Suprapubic skin (tissue), 4 donors: ENCODE results near the gene TCF3. TPM values are rescaled to one million over a fixed set of nuclear protein-coding genes. Genes with fewer than 3 reads are reported as not detected.

ENCODE experiments used
- DNase-seq, 2 donors: peaks; one replicate each; pipeline ENCODE4 v3.0.0-alpha.2; 2019; ENCODE audit warnings: low spot score in 2 of 2
- H3K27ac ChIP-seq: fragments of 200-600 bp; sonication (generic); one replicate; pipeline ENCODE4 v1.5.1; 2019
- H3K27me3 ChIP-seq: fragments of 200-600 bp; sonication (generic); one replicate; pipeline ENCODE4 v1.5.1; 2019
- H3K36me3 ChIP-seq: fragments of 200-600 bp; sonication (generic); one replicate; pipeline ENCODE4 v1.5.1; 2019
- H3K4me1 ChIP-seq: fragments of 200-600 bp; sonication (generic); one replicate; pipeline ENCODE4 v1.5.1; 2019
- H3K4me3 ChIP-seq: fragments of 200-600 bp; sonication (generic); one replicate; pipeline ENCODE4 v1.5.1; 2019; ENCODE audit warnings: mild to moderate bottlenecking
- H3K9me3 ChIP-seq: fragments of 200-600 bp; sonication (generic); one replicate; pipeline ENCODE4 v1.5.1; 2019
- CTCF ChIP-seq, 2 donors: fragments of 200-600 bp in 1 of 2; fragments of 450-650 bp in 1 of 2; sonication (generic) in 1 of 2; IDR thresholded peaks; one replicate each; pipeline ENCODE4 v1.5.1; 2016 to 2019; ENCODE audit warnings: antibody characterized with exemption in 2 of 2, mild to moderate bottlenecking in 1 of 2, moderate library complexity in 1 of 2
- EP300 ChIP-seq: sonication (generic); formaldehyde crosslinking; IDR thresholded peaks from one replicate; pipeline ENCODE4 v1.6.1; 2017; ENCODE audit warnings: antibody characterized with exemption
- POLR2A ChIP-seq, 2 donors: fragments of 450-650 bp; IDR thresholded peaks; one replicate each; pipeline ENCODE4 v1.6.1; 2017; ENCODE audit warnings: antibody characterized with exemption in 2 of 2, mild to moderate bottlenecking in 2 of 2, moderate library complexity in 2 of 2
- POLR2AphosphoS5 ChIP-seq, 3 donors: sonication (generic); formaldehyde crosslinking; IDR thresholded peaks; one replicate each; pipeline ENCODE4 v1.6.1; 2017; ENCODE audit warnings: antibody characterized with exemption in 3 of 3
- WGBS: methylation state at CpG from one replicate; pipeline ENCODE4 v1.1.5; 2018; 5-methylcytosine and 5-hydroxymethylcytosine counted together
- total RNA-seq, 4 donors: library from RNA; depleted of rRNA; stranded (reverse); fragments of >200 nt; gene quantifications; one replicate each; pipeline ENCODE4 v1.1.0, GENCODE V29; 2016

Gene TCF3
- total RNA-seq, 4 donors from 2014 or later, result 57.2 to 80.9 (median 68.7) TPM

- 88% methylated on average over 11 of the region's 31 CpGs for WGBS
- Histone ChIP-seq H3K4me3 (no peak overlapping the region), H3K4me1 (peaks cover 5% of the 10 kb centered on the region), H3K27me3 (no peaks in the 10 kb centered on the region), H3K9me3 (no peaks in the 10 kb centered on the region), H3K36me3 (peaks cover 58% of the 10 kb centered on the region), H3K27ac (no peak overlapping the region)
- no peak for DNase-seq
- no peak for TF ChIP-seq EP300
- no peak for TF ChIP-seq CTCF (IDR thresholded peaks at IDR 0.05)
- TF ChIP-seq POLR2AphosphoS5 (IDR thresholded peaks at IDR 0.05), result no peak
- no peak for TF ChIP-seq POLR2A (IDR thresholded peaks at IDR 0.05)
Measured at GRCh38 chr19:1631557-1632100, 20.8 kb downstream of the TCF3 start.

GRCh38 chr19:1630811-1631210 lies 21.6 kb downstream of the TCF3 start:
- peaks cover 5% of the 10 kb centered on the region for H3K4me1 ChIP-seq
- H3K9me3 ChIP-seq, result no peaks in the 10 kb centered on the region
- TF ChIP-seq POLR2AphosphoS5 (IDR thresholded peaks at IDR 0.05) (no peak), EP300 (no peak), CTCF (IDR thresholded peaks at IDR 0.05) (no peak)
- H3K27ac ChIP-seq, result no peak overlapping the region
- DNase-seq, result no peak
- peaks cover 57% of the 10 kb centered on the region for H3K36me3 ChIP-seq
- 85% methylated on average over 6 of the region's 17 CpGs for WGBS
- H3K4me3 ChIP-seq, result no peak overlapping the region
- no peaks in the 10 kb centered on the region for H3K27me3 ChIP-seq

GRCh38 chr19:1630012-1630411 lies 22.4 kb downstream of the TCF3 start:
- DNase-seq, result no peak
- Histone ChIP-seq H3K27ac (no peak overlapping the region), H3K4me3 (no peak overlapping the region), H3K4me1 (peaks cover 5% of the 10 kb centered on the region), H3K27me3 (no peaks in the 10 kb centered on the region), H3K9me3 (no peaks in the 10 kb centered on the region), H3K36me3 (peaks cover 59% of the 10 kb centered on the region)
- TF ChIP-seq CTCF (IDR thresholded peaks at IDR 0.05) (no peak), POLR2A (IDR thresholded peaks at IDR 0.05) (no peak), POLR2AphosphoS5 (IDR thresholded peaks at IDR 0.05) (no peak), EP300 (no peak)
- 100% methylated on average over 3 of the region's 20 CpGs for WGBS

- H3K27ac ChIP-seq, result no peak overlapping the region
- no peaks in the 10 kb centered on the region for H3K27me3 ChIP-seq
- no peaks in the 10 kb centered on the region for H3K9me3 ChIP-seq
- H3K4me1 ChIP-seq, result peaks cover 5% of the 10 kb centered on the region
- no peak overlapping the region for H3K4me3 ChIP-seq
- H3K36me3 ChIP-seq, result peaks cover 58% of the 10 kb centered on the region
- DNase-seq, result no peak
- TF ChIP-seq CTCF (IDR thresholded peaks at IDR 0.05) (no peak), POLR2A (IDR thresholded peaks at IDR 0.05) (no peak), EP300 (no peak), POLR2AphosphoS5 (IDR thresholded peaks at IDR 0.05) (no peak)
- WGBS, result 91% methylated on average over 17 of the region's 24 CpGs
Measured at GRCh38 chr19:1629256-1629808, 23.1 kb downstream of the TCF3 start.

- no peak for DNase-seq
- no peaks in the 10 kb centered on the region for H3K27me3 ChIP-seq
- no peak overlapping the region for H3K4me3 ChIP-seq
- TF ChIP-seq POLR2AphosphoS5 (IDR thresholded peaks at IDR 0.05) (no peak), CTCF (IDR thresholded peaks at IDR 0.05) (no peak), EP300 (no peak), POLR2A (IDR thresholded peaks at IDR 0.05) (no peak)
- H3K36me3 ChIP-seq, result peaks cover 48% of the 10 kb centered on the region
- no peaks in the 10 kb centered on the region for H3K4me1 ChIP-seq
- WGBS, result no CpG with 5 or more reads among the region's 17 CpGs
- no peaks in the 10 kb centered on the region for H3K9me3 ChIP-seq
- no peak overlapping the region for H3K27ac ChIP-seq
Measured at GRCh38 chr19:1627194-1627593, 25.2 kb downstream of the TCF3 start.
